Osteocyte (in vitro differentiated cells): ENCODE results near the gene POLR2L. TPM values are rescaled to one million over a fixed set of nuclear protein-coding genes. Genes with fewer than 3 reads are reported as not detected.

Experiments
- DNase-seq: peaks from one replicate; pipeline ENCODE4 v3.0.0; 2021; ENCODE audit warnings: mixed read lengths; ENCODE audit not compliant: unreplicated experiment; ENCODE audit errors: extremely low spot score
- H3K27ac Mint-ChIP-seq: one replicate; pipeline ENCODE4 v1.8.0; 2021; ENCODE audit warnings: mild to moderate bottlenecking, mixed read lengths; ENCODE audit not compliant: unreplicated experiment
- H3K27me3 Mint-ChIP-seq: one replicate; pipeline ENCODE4 v1.8.0; 2021; ENCODE audit warnings: mixed read lengths; ENCODE audit not compliant: unreplicated experiment
- H3K36me3 Mint-ChIP-seq: one replicate; pipeline ENCODE4 v1.8.0; 2021; ENCODE audit warnings: mixed read lengths; ENCODE audit not compliant: unreplicated experiment
- H3K4me1 Mint-ChIP-seq: one replicate; pipeline ENCODE4 v1.8.0; 2021; ENCODE audit warnings: mixed read lengths; ENCODE audit not compliant: unreplicated experiment
- H3K4me3 Mint-ChIP-seq: one replicate; pipeline ENCODE4 v1.8.0; 2021; ENCODE audit warnings: mild to moderate bottlenecking, moderate library complexity, mixed read lengths; ENCODE audit not compliant: unreplicated experiment
- H3K9me3 Mint-ChIP-seq: one replicate; pipeline ENCODE4 v1.8.0; 2021; ENCODE audit warnings: mixed read lengths; ENCODE audit not compliant: unreplicated experiment
- CTCF ChIP-seq: fragments of 200-600 bp; sonication (generic); IDR thresholded peaks from 2 replicates; pipeline ENCODE4 v1.5.0; 2021; ENCODE audit warnings: antibody characterized with exemption, mild to moderate bottlenecking, moderate library complexity
- total RNA-seq: library from RNA; stranded (reverse); gene quantifications from 2 replicates; pipeline ENCODE4 v1.2.1, GENCODE V29; 2021

Gene POLR2L
- total RNA-seq, 1 donor from 2014 or later: 193 TPM

GRCh38 chr11:792873-793272 is 49.5 kb downstream of the POLR2L start:
- Mint-ChIP-seq H3K9me3 (no peaks in the 10 kb centered on the region), H3K4me3 (no peak overlapping the region), H3K4me1 (peaks cover 22% of the 10 kb centered on the region), H3K27me3 (no peaks in the 10 kb centered on the region), H3K36me3 (no peaks in the 10 kb centered on the region), H3K27ac (no peak overlapping the region)
- no peak for DNase-seq
- no peak for TF ChIP-seq CTCF

- H3K9me3 Mint-ChIP-seq: no peaks in the 10 kb centered on the region
- no peak overlapping the region for H3K27ac Mint-ChIP-seq
- no peak for DNase-seq
- no peak for TF ChIP-seq CTCF
- peaks cover 22% of the 10 kb centered on the region for H3K4me1 Mint-ChIP-seq
- no peak overlapping the region for H3K4me3 Mint-ChIP-seq
- no peaks in the 10 kb centered on the region for H3K36me3 Mint-ChIP-seq
- H3K27me3 Mint-ChIP-seq: no peaks in the 10 kb centered on the region
Measured at GRCh38 chr11:792535-792821, 49.9 kb downstream of the POLR2L start.

- TF ChIP-seq CTCF: no peak
Measured at GRCh38 chr11:791658-792534, 50.4 kb downstream of the POLR2L start.

DNA sequence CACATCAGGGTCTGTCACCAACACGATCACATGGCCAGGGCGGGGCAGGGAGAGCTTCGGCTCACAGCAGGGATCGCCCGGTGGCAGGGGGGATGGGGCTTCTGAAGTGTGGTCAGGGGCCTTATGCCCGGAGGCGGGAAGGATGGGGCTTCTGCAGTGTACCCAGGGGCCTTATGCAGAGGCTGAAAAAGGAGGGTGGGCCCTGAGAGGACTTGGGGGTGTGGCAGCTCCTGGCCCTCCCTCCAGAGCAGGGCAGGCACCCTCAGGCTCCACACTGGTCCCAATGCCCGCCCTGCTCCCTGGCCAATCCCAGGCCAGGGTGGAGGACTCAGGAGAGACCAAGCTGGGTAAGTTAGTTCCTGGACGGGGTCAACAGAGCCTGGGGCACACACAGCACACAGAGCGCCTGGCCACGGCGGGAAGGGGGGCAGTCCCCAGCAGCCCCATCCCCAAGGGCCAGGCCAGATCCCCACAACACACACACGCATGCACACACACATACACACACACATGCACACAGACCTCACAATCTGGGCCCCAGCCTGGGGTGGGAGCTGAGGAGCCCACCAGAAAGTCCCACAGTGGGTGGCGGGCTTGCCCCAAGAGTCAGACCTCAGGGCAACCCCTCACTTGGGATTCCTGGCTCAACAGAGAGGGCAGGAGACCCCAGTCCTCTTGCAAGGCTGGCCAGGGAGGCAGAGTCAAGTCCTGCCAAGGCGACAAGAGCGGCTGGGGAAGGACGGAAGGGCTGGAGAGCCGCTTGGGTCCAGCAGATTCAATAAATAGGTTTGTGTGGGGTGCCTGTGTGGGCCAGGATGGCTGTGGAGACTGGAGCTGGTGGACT is 51.4 kb downstream of the POLR2L start:
- Mint-ChIP-seq H3K27ac (peak overlapping the region; percentile 7), H3K27me3 (no peaks in the 10 kb centered on the region), H3K9me3 (no peaks in the 10 kb centered on the region), H3K4me3 (no peak overlapping the region), H3K36me3 (no peaks in the 10 kb centered on the region), H3K4me1 (peaks cover 9% of the 10 kb centered on the region)
- no peak for DNase-seq
- no peak for TF ChIP-seq CTCF

More at GRCh38 chr11:791658-792534, 50.4 kb downstream of the POLR2L start:
- Mint-ChIP-seq H3K4me3 (no peak overlapping the region), H3K27me3 (no peaks in the 10 kb centered on the region), H3K27ac (no peak overlapping the region), H3K36me3 (no peaks in the 10 kb centered on the region), H3K4me1 (peaks cover 18% of the 10 kb centered on the region), H3K9me3 (no peaks in the 10 kb centered on the region)
- no peak for DNase-seq

- Mint-ChIP-seq H3K9me3 (no peaks in the 10 kb centered on the region), H3K36me3 (no peaks in the 10 kb centered on the region), H3K27ac (peak within 1 kb of the TSS; percentile 7), H3K27me3 (no peaks in the 10 kb centered on the region), H3K4me1 (peaks cover 3% of the 10 kb centered on the region), H3K4me3 (no peak within 1 kb of the TSS)
- TF ChIP-seq CTCF: no peak
- DNase-seq: peak; percentile 83
Measured at GRCh38 chr11:789943-790342, 52.4 kb downstream of the POLR2L start, which contains the start of gene CEND1. TSS of gene CEND1 (minus strand) at chr11:790090. CDS start at chr11:788576, 1,514 bp downstream.
